ENCODE measurements around the gene ANKS1A.
A peak's percentile ranks its signal among the peaks of the same experiment; 100 is the strongest.

ANKS1A gene

GRCh38 chr6:34867484-34867883, 21.6 kb upstream of the ANKS1A start:
- Histone ChIP-seq H3K79me2 (ENCODE audit: control insufficient read depth, insufficient read depth, low read length, poor library complexity) (no peaks in the 10 kb centered on the region), H3K9me3 (ENCODE audit: insufficient read depth, low read depth, low read length) (no peaks in the 10 kb centered on the region), H3K27ac (ENCODE audit: low read depth, low read length) (no peak overlapping the region), H3K4me3 (ENCODE audit: low read depth, low read length) (no peak overlapping the region), H4K91ac (ENCODE audit: low read depth, low read length) (no peak overlapping the region), H3K4ac (ENCODE audit: low read depth, low read length) (no peak overlapping the region), H3K4me2 (ENCODE audit: low read length) (no peak overlapping the region), H2AFZ (ENCODE audit: insufficient read depth, low read length, poor library complexity) (no peak overlapping the region), H3K36me3 (ENCODE audit: control insufficient read depth in 1 of 2, insufficient read depth in 2 of 2, low read length in 2 of 2) (peaks cover 17 to 18% of the 10 kb centered on the region in 2 experiments), H2AK5ac (ENCODE audit: low read length) (no peak overlapping the region), H2BK120ac (ENCODE audit: insufficient read depth, low read length, poor library complexity) (no peak overlapping the region), H3K18ac (ENCODE audit: low read length) (no peak overlapping the region), H2BK12ac (ENCODE audit: low read length) (no peak overlapping the region), H4K8ac (ENCODE audit: low read depth, low read length) (no peak overlapping the region), H3K23ac (ENCODE audit: low read length) (no peak overlapping the region), H3K27me3 (ENCODE audit: insufficient read depth, low read length) (no peaks in the 10 kb centered on the region), H3K79me1 (ENCODE audit: low read length) (no peaks in the 10 kb centered on the region), H3K4me1 (ENCODE audit: control insufficient read depth in 1 of 2, insufficient read depth in 2 of 2, low read length in 2 of 2) (no peaks in the 10 kb centered on the region), H3K9ac (ENCODE audit: low read length) (no peak overlapping the region), H3K14ac (ENCODE audit: low read length) (no peak overlapping the region), H2BK5ac (ENCODE audit: low read depth, low read length, poor library complexity) (no peak overlapping the region), H4K12ac (ENCODE audit: low read depth, low read length) (no peak overlapping the region)
- no CpG with 5 or more reads among the region's 3 CpGs for whole genome bisulfite sequencing (ENCODE audit: extremely low coverage, insufficient coverage, insufficient read length)
- peak; percentile 32 to 58 for DNase-seq

- DNase-seq: no peak
- no peak overlapping the region for H2BK12ac ChIP-seq (ENCODE audit: low read length)
- H3K79me1 ChIP-seq (ENCODE audit: low read length): no peaks in the 10 kb centered on the region
- no peak overlapping the region for H4K12ac ChIP-seq (ENCODE audit: low read depth, low read length)
- H3K4ac ChIP-seq (ENCODE audit: low read depth, low read length): no peak overlapping the region
- H3K4me2 ChIP-seq (ENCODE audit: low read length): no peak overlapping the region
- H3K4me3 ChIP-seq (ENCODE audit: low read depth, low read length): no peak overlapping the region
- no peaks in the 10 kb centered on the region for H3K4me1 ChIP-seq (ENCODE audit: control insufficient read depth in 1 of 2, insufficient read depth in 2 of 2, low read length in 2 of 2)
- no peaks in the 10 kb centered on the region for H3K27me3 ChIP-seq (ENCODE audit: insufficient read depth, low read length)
- no peak overlapping the region for H3K9ac ChIP-seq (ENCODE audit: low read length)
- H2BK5ac ChIP-seq (ENCODE audit: low read depth, low read length, poor library complexity): no peak overlapping the region
- H2BK120ac ChIP-seq (ENCODE audit: insufficient read depth, low read length, poor library complexity): no peak overlapping the region
- WGBS (ENCODE audit: extremely low coverage, insufficient coverage, insufficient read length): no CpG with 5 or more reads among the region's 4 CpGs
- no peak overlapping the region for H4K8ac ChIP-seq (ENCODE audit: low read depth, low read length)
- no peak overlapping the region for H2AK5ac ChIP-seq (ENCODE audit: low read length)
- peaks cover 20 to 27% of the 10 kb centered on the region in 2 experiments for H3K36me3 ChIP-seq (ENCODE audit: control insufficient read depth in 1 of 2, insufficient read depth in 2 of 2, low read length in 2 of 2)
- H2AFZ ChIP-seq (ENCODE audit: insufficient read depth, low read length, poor library complexity): no peak overlapping the region
- H3K27ac ChIP-seq (ENCODE audit: low read depth, low read length): no peak overlapping the region
- no peak overlapping the region for H3K23ac ChIP-seq (ENCODE audit: low read length)
- H3K9me3 ChIP-seq (ENCODE audit: insufficient read depth, low read depth, low read length): no peaks in the 10 kb centered on the region
- no peak overlapping the region for H3K14ac ChIP-seq (ENCODE audit: low read length)
- H4K91ac ChIP-seq (ENCODE audit: low read depth, low read length): no peak overlapping the region
- no peak overlapping the region for H3K18ac ChIP-seq (ENCODE audit: low read length)
- H3K79me2 ChIP-seq (ENCODE audit: control insufficient read depth, insufficient read depth, low read length, poor library complexity): no peaks in the 10 kb centered on the region
Observed at GRCh38 chr6:34871853-34872252, 17.2 kb upstream of the ANKS1A start.

GRCh38 chr6:34872332-34872731, 16.7 kb upstream of the ANKS1A start:
- Histone ChIP-seq H3K23ac (ENCODE audit: low read length) (no peak overlapping the region), H2BK12ac (ENCODE audit: low read length) (no peak overlapping the region), H3K79me2 (ENCODE audit: control insufficient read depth, insufficient read depth, low read length, poor library complexity) (no peaks in the 10 kb centered on the region), H3K36me3 (ENCODE audit: control insufficient read depth in 1 of 2, insufficient read depth in 2 of 2, low read length in 2 of 2) (peaks cover 19 to 24% of the 10 kb centered on the region in 2 experiments), H3K4me2 (ENCODE audit: low read length) (no peak overlapping the region), H3K18ac (ENCODE audit: low read length) (no peak overlapping the region), H3K4ac (ENCODE audit: low read depth, low read length) (no peak overlapping the region), H2BK5ac (ENCODE audit: low read depth, low read length, poor library complexity) (no peak overlapping the region), H4K8ac (ENCODE audit: low read depth, low read length) (no peak overlapping the region), H3K4me1 (ENCODE audit: control insufficient read depth in 1 of 2, insufficient read depth in 2 of 2, low read length in 2 of 2) (no peaks in the 10 kb centered on the region), H3K9ac (ENCODE audit: low read length) (no peak overlapping the region), H2AFZ (ENCODE audit: insufficient read depth, low read length, poor library complexity) (no peak overlapping the region), H4K91ac (ENCODE audit: low read depth, low read length) (no peak overlapping the region), H3K14ac (ENCODE audit: low read length) (no peak overlapping the region), H2BK120ac (ENCODE audit: insufficient read depth, low read length, poor library complexity) (no peak overlapping the region), H2AK5ac (ENCODE audit: low read length) (no peak overlapping the region), H3K79me1 (ENCODE audit: low read length) (no peaks in the 10 kb centered on the region), H4K12ac (ENCODE audit: low read depth, low read length) (no peak overlapping the region), H3K9me3 (ENCODE audit: insufficient read depth, low read depth, low read length) (no peaks in the 10 kb centered on the region), H3K27ac (ENCODE audit: low read depth, low read length) (no peak overlapping the region), H3K27me3 (ENCODE audit: insufficient read depth, low read length) (no peaks in the 10 kb centered on the region), H3K4me3 (ENCODE audit: low read depth, low read length) (no peak overlapping the region)
- WGBS (ENCODE audit: extremely low coverage, insufficient coverage, insufficient read length): no CpG with 5 or more reads among the region's 1 CpG
- no peak for DNase-seq

GRCh38 chr6:34875292-34876213, 13.5 kb upstream of the ANKS1A start:
- Histone ChIP-seq H3K9me3 (ENCODE audit: insufficient read depth, low read depth, low read length) (no peaks in the 10 kb centered on the region), H2BK12ac (ENCODE audit: low read length) (no peak overlapping the region), H3K18ac (ENCODE audit: low read length) (no peak overlapping the region), H3K14ac (ENCODE audit: low read length) (no peak overlapping the region), H2BK120ac (ENCODE audit: insufficient read depth, low read length, poor library complexity) (no peak overlapping the region), H3K4me1 (ENCODE audit: control insufficient read depth in 1 of 2, insufficient read depth in 2 of 2, low read length in 2 of 2) (no peaks in the 10 kb centered on the region), H2BK5ac (ENCODE audit: low read depth, low read length, poor library complexity) (no peak overlapping the region), H3K79me2 (ENCODE audit: control insufficient read depth, insufficient read depth, low read length, poor library complexity) (no peaks in the 10 kb centered on the region), H2AFZ (ENCODE audit: insufficient read depth, low read length, poor library complexity) (no peak overlapping the region), H3K27me3 (ENCODE audit: insufficient read depth, low read length) (no peaks in the 10 kb centered on the region), H4K12ac (ENCODE audit: low read depth, low read length) (no peak overlapping the region), H4K91ac (ENCODE audit: low read depth, low read length) (no peak overlapping the region), H3K9ac (ENCODE audit: low read length) (no peak overlapping the region), H3K79me1 (ENCODE audit: low read length) (no peaks in the 10 kb centered on the region), H3K4me2 (ENCODE audit: low read length) (no peak overlapping the region), H2AK5ac (ENCODE audit: low read length) (no peak overlapping the region), H4K8ac (ENCODE audit: low read depth, low read length) (no peak overlapping the region), H3K4ac (ENCODE audit: low read depth, low read length) (no peak overlapping the region), H3K36me3 (ENCODE audit: control insufficient read depth in 1 of 2, insufficient read depth in 2 of 2, low read length in 2 of 2) (peaks cover 18 to 27% of the 10 kb centered on the region in 2 experiments), H3K4me3 (ENCODE audit: low read depth, low read length) (no peak overlapping the region), H3K23ac (ENCODE audit: low read length) (no peak overlapping the region), H3K27ac (ENCODE audit: low read depth, low read length) (no peak overlapping the region)
- WGBS (ENCODE audit: extremely low coverage, insufficient coverage, insufficient read length): no CpG with 5 or more reads among the region's 4 CpGs
- DNase-seq: no peak

Data from trophoblast cell (in vitro differentiated cells and primary cell).